HG03521 (cell line): ENCODE results near the gene ARL4D.
"Not testable (repeated sequence)": the region's sequence is repeated elsewhere in the genome, so short reads cannot be mapped to it uniquely, and the experiment has no call there.

Experiments
- ATAC-seq: cut with Tn5 transposase; IDR thresholded peaks from one replicate; pipeline ENCODE4 v1.9.1; 2021; ENCODE audit warnings: mild to moderate bottlenecking, moderate library complexity; ENCODE audit not compliant: unreplicated experiment

The ARL4D gene

DNA sequence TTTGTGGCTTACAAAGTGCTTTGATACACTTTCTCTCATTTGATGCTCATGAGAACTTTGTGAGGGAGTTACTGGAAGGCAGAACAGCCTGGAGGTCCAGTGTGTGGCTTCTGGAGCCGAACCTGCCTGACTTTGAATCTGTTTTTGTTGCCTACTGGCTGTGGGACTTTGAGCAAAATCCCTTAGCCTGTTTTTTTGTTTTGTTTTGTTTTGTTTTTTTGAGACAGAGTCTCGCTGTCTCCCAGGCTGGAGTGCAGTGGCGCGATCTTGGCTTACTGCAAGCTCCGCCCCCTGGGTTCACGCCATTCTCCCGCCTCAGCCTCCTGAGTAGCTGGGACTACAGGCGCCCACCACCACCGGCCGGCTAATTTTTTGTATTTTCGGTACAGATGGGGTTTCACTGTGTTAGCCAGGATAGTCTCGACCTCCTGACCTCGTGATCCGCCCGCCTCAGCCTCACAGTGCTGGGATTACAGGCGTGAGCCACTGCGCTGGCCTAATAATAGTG is 20.6 kb downstream of the ARL4D start:
- not testable (repeated sequence) for ATAC-seq

DNA sequence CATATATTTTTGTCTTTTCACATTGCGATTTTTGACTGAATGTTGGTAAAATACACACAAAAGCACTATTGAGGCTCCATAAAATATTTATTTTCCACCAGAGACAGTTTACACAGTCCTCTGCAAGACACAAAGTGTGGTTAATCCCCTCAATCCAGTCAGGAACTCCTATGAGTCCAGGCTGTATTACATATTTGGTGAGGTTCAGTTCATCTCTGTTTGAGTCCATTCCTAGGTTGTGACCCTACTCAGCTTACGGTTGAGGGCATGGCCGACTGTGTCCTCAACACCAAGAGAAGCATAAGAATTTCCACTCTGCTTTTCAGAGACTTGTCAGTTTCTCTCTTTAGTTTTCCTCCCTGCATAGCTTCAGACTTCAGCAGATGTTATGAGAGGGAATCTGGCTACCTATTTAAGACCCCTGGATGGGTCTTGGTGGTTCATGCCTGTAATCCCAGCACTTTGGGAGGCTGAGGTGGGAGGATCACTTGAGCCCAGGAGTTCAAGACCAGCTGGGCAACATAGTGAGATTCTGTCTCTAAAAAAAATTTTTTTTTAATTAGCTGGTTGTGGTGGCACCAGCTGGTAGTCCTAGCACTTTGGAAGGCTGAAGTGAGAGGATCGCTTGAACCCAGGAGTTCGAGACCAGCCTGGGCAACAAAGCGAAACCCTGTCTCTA is 25.1 kb downstream of the ARL4D start:
- no peak for ATAC-seq

DNA sequence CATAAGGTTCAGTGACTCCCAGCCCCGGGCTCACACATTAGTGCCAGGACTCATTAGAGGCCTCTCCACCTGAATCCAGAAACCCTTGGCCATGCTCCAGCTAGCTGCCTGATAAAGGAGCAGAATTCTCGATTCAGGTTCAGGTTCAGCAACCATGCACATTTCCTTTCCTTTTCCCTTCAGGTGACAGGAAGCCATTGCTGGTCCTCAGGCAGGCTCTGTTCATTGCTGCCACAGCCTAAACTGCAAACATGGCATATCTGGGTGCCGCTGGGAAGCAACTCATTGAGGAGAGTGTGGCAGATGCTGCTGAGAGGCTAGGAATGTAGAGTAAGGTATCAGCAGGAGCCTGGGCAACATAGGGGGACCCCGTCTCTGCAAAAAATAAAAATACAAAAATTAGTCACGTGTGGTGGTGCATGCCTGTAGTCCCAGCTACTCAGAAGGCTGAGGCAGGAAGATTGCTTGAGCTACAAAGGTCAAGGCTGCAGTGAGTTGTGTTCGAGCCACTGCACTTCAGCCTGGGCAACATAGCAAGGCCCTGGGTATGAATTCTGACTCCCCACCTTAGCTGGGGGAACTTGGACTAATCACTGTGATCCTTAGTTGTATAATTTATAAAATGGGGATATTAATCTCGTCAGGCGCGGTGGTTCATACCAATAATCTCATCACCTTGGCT is 28.7 kb downstream of the ARL4D start:
- ATAC-seq: no peak

DNA sequence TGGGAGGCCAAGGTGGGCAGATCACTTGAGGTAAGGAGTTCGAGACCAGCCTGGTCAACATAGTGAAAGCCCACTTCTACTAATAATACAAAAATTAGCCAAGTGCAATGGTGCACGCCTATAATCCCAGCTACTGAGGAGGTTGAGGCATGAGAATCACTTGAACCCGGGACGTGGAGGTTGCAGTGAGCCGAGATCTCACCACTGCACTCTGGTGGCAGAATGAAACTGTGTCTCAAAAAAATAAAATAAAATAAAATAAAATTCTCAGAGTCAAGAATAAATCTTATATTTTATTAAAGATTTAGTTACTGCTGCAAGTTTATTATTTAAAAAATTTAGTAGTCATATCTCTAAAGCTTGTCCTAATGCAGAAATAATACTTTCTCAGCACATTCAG is 29.7 kb downstream of the ARL4D start:
- no peak for ATAC-seq

DNA sequence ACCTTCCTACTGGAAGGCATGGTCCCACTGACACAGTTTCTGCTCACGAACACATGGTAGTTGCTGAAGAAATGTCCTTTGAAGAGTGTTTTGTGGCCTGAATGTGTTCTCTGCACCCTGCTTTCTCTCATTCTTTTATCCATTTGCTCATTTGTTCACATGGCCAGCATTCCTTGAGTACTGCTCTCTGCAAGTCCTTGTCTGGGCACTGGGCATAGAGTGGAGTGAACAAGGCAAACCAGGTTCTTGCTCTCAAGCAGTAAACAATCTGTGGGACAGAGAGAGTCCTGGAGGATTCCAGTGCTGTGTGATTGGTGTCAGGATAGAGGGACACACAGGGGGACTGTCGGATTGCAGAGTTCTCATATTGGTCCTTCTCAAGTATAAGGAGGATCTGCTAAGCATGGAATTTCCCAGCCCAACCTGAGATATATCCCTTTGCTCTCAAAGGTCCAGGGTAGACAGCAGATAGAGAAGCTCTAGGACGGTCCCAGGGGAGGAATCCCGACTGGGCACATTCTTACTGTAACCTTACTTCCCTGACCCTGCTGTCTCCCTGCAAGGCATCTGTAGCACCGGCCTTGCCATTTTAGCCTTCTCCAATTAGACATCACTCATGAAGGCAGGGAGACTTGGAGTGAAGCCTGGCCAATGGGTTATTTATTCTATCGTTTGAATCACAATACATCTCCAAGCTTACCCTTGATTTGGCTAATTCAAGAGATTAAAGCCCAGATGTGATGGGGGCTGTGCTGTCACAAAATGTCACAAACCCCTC is 32.3 kb downstream of the ARL4D start:
- no peak for ATAC-seq

DNA sequence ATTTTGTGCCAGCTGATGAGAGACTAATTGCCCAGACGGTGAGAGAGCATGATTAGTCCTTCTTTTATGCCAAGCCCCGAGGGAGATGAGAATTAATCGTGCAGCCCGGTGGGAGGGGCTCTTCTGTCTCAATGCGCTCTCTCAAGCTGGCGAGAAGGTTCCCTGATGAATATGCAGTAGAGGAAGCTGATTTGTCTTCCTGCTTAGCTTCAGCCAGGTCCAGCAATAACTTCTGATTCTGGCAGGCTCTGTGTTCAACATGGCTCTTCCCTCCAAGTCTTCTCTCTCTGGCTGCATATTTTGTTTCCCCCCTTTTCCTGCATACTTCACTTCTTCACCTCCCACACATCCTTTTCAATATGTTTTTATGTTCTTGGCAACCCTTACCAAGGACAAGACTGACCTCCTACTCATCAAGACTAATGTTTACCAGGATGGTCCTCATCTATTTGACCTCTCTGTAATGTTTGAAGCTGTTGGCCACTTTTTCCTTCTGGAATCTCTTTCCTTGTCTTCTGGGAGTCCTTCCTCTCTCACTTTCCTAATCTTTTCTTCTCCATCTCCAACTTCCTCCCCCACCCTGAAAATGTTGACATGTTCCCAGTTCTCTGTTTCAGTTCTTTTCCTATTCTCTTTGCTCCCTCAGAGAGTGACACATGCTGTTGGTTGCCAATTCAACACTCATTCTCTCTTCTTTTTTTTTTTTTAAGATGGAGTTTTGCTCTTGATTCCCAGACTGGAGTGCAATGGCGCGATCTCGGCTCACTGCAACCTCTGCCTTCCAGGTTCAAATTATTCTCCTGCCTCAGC is 33.1 kb downstream of the ARL4D start:
- ATAC-seq: no peak

DNA sequence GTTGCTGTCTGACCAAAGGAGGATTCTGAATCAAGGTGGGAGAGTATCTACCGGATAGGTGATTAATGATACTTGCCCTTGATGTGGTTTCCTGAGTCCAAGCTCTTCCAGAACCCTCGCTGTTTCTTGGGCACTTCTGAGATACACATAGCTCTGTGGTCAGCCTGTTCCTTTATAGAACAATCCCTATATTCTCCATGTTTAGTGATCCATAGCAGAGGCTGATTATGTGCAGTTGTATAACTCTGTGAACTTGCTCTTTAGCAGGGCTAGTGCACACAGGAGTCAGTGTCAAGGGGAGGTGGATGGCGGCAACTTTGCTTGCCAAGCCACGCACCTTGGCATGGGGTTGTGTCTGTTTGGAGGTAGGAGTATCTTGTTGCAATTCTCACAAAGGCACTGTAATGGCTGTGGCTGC is 36.1 kb downstream of the ARL4D start:
- ATAC-seq: no peak

DNA sequence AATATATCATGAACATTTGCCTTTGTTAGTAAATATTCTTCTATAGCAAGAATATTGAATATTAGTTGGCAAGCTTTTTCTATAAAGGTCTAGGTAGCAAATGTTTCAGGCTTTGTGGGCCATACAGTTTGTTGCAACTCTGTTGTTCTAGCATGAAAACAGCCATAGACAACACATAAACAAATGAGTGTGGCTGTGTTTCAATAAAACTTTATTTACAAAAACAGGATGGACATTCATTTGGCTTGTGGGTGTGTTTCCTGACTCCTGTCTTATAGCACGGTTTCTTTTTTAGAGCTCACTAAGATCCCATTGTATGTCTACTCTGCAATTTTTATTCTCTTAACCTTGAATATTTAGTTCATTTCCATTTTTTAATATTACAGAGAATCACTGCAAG is 39.0 kb downstream of the ARL4D start:
- no peak for ATAC-seq

DNA sequence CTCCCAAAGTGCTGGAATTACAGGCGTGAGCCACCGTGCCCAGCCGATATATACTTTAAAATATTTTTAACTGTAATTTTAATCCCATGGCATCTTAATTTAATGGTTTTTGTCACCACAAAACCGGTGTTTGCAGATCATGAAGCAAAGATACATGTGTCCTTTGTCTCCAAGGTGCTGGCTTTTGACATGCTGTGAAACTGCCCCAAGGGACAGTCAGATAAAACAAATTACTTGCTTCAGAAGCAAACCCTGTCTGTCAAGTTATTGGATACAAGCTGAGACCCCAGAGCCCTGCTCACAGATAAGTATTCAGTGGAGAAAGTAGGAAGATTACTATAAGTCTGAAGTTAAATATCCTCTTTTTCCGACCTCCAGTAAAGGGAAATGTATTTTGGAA is 39.8 kb downstream of the ARL4D start:
- no peak for ATAC-seq

DNA sequence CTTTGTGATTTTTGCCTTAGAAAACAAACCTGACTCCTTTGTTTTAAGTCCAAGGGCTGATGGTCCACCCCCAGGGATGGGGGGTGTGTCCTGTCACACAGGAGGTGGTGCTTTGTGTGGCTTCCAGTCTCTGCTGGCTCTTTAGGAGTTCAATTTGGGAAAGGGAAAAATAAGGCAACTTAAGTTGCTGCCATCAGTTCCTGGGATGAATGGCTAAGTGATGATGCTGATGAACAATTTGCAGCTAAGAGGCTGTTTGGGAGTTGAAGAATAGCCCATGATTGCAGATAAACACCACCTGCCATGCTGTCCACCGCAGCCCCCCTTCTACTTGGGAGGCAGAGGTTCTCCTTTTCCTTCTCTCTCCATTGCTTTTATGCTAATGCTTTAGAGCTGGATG is 40.2 kb downstream of the ARL4D start:
- no peak for ATAC-seq

DNA sequence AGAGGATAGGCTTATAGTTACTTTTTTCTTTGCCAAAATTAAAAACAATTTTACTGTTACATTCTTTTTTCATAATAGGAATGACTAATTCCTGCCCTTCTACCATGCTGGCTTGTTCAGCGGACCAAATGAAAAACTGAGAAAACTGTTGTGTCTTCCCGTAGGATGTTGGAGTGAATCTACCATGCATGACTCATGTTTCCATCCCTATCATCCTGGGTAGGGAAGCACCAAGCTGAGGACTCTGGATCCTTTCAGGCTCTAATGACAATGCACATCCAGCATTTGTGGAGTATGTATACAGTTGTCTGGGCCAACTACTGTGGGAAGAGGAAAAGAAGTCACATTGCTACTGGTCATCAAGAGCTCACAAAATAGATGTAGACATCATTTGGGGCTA is 43.9 kb downstream of the ARL4D start:
- ATAC-seq: no peak

DNA sequence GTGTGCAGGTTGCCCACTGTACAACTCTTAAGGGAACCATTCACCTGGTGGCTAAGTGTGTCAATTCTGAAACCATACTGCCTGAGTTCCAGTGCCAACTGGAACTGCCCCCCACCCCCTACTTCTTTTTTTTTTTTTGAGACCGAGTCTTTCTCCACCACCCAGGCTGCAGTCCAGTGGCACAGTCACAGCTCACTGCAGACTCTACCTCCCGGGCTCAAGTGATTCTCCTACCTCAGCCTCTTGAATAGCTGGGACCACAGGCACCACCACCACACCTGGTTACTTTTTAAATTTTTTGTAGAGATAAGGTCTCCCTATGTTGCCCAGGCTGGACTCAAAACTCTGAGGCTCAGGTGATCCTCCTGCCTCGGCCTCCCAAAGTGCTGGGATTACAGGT is 44.6 kb downstream of the ARL4D start:
- ATAC-seq: no peak

DNA sequence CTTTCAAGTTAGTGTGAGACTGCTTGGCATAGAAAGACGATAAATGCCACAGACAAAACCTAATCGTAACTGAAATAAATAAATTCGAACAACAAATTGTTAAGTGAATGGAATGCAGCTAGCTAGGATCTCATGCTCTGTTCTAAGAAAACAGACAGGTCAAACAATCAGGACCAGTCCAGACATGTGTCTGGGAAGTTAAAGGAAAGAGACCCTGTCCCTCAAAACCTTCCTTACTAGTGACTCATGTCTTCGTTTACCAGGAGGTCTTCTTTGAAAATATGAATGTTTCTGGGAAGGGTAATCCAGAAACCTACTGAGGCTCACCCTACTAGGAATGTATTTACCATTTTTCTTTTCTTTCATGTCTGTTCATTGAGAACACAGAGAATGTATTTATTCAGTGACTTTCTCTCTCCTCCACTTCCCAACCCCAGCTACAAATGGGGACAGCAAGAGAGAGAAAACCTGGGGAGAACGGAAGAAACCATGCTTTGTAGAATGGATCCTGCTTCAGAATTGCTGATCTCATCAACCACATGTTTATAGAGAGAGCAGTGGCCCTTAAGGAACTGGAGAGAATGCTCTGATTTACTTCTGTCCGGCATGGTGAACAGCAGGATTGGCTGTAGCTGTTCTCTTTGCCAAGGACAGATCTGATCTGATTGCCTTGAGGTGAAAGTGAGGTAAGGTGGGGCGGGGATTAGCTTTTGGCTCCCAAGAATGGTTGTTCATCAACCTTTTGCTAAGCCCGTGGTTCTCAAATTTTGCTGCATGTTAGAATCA is 45.6 kb downstream of the ARL4D start:
- no peak for ATAC-seq

DNA sequence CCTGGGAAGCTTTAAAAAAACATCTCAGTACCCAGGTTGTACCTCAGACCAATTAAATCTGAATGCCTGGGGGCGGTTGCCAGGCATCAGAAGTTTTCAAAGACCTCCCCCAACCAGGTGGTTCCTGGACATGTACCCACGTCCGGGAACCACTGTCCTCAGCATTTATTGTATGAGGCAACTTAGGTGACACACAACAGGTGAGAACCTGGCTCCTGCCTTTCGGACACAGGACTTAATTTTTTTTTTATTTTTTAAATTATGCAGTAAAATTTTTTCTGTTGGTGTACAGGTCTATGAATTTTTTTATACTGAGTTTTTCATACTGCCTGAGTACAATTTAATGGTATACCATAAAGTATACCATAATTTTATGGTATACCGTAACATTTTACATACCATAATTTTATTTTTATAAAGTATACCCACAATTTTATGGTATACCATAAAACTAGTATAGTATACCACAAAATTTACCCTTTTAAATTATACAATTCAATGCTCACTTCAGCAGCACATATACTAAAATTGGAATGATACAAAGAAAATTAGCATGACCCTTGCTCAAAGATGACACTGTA is 46.3 kb downstream of the ARL4D start:
- ATAC-seq: no peak

DNA sequence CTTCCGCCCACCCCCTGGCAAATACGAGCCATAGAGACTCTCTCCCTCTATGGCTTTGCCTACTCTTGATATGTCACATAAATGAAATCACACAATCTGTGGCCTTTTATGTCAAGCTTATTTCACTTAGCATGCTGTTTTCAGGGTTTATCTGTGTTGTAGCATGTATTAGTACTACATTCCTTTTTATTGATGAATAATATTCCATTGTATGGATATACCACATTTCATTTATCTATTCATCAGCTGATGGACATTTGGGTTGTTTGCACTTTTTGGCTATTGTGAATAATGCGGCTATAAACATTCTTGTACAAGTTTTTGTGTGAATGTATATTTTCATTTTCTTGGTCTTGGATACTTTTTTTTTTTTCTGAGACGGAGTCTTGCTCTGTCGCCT is 48.0 kb downstream of the ARL4D start:
- ATAC-seq: no peak

DNA sequence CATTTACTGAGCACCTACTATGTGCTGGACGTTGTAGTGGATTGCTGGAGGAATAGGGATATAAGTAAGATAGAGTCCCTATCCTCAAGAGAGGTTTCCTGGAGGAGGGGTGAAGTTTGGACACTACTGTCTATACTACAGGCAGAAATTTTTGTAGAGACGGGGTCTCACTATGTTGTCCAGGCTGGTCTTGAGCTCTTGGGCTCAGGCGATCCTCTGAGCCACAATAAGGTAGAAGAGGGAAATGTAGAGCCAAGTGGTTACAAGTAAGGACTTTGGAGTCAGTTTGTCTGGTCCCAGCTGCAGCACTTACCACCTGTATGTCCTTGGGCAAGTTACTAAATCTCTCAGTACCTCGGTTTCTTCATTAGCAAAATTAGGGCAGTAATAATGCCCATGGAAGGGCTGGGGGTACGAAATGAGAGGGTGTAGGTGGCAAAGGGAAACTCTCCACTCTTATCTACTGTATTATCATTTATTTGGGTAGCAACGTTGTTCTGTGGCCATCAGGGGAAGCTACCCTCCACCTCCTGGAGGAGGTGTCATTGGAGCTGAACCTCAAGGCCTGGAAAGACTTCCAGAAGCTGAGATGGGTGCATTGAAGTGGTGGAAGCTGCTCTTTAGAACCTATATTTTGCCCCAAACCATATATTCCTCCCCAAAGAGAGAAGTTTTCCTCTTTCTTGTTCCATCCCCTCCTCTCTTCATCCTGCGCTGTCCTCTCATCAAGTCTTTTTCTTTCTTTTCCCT is 50.1 kb downstream of the ARL4D start:
- no peak for ATAC-seq

DNA sequence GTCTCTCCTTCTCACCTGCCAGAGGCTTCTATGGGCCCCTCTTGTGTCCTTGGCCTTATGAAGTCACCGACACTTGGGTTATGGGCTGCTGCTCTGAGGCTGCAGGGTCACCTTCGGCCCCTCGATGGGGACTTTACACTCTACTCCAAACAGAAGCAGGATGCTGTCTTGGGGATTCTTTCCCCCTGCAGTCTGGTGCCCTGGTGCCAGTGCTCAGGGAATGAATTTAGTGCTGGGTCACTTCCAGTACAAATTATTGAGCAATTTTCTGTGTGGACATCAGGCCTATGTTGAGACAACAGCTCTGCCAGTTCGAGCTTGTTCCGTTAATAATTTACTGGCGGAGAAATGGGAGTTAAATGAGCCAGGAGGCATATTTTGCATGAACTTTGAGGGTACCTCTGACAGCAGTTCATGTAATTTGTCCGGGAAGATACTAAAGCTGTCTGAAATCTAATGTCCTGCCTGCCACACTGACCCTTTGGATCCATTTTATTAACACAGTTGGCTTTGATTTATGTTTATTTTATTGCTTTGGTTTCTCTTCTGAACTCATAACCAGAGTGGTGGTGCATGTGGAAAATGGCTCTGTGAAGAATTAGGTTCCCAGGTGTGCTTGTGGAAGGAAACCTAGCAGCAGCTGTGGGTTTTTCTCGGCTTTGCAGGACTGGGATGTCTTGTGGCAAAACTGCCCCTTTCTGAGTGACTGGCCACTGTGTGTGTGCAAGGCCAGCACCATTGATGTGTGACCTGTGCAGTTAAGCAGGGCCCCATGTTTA is 50.9 kb downstream of the ARL4D start:
- no peak for ATAC-seq
